ENCODE data around the gene GLOD5.
"Not testable (repeated sequence)": the region's sequence is repeated elsewhere in the genome, so short reads cannot be mapped to it uniquely, and the experiment has no call there.

Gene GLOD5

GRCh38 chrX:48814722-48815121 lies 53.2 kb downstream of the GLOD5 start:
- H3K4me3 ChIP-seq (ENCODE audit: low read length): no peak overlapping the region
- TF ChIP-seq CTCF (IDR thresholded peaks at IDR 0.05; ENCODE audit: insufficient read depth, low read depth, low read length, missing control alignments): no peak
- DNase-seq (ENCODE audit: low read depth): no peak

- no peak for DNase-seq (ENCODE audit: low read depth)
- H3K4me3 ChIP-seq (ENCODE audit: low read length): no peak overlapping the region
- no peak for TF ChIP-seq CTCF (IDR thresholded peaks at IDR 0.05; ENCODE audit: insufficient read depth, low read depth, low read length, missing control alignments)
Observed at GRCh38 chrX:48815266-48815665, 53.7 kb downstream of the GLOD5 start.

GRCh38 chrX:48816014-48816810 lies 54.7 kb downstream of the GLOD5 start:
- no peak overlapping the region for H3K4me3 ChIP-seq (ENCODE audit: low read length)
- no peak for DNase-seq (ENCODE audit: low read depth)
- no peak for TF ChIP-seq CTCF (IDR thresholded peaks at IDR 0.05; ENCODE audit: insufficient read depth, low read depth, low read length, missing control alignments)

- DNase-seq (ENCODE audit: low read depth): no peak
- TF ChIP-seq CTCF (IDR thresholded peaks at IDR 0.05; ENCODE audit: insufficient read depth, low read depth, low read length, missing control alignments): no peak
- H3K4me3 ChIP-seq (ENCODE audit: low read length): no peak overlapping the region
Observed at GRCh38 chrX:48818098-48818497, 56.6 kb downstream of the GLOD5 start.

GRCh38 chrX:48818866-48819265 lies 57.3 kb downstream of the GLOD5 start:
- H3K4me3 ChIP-seq (ENCODE audit: low read length): no peak overlapping the region
- TF ChIP-seq CTCF (IDR thresholded peaks at IDR 0.05; ENCODE audit: insufficient read depth, low read depth, low read length, missing control alignments): no peak
- DNase-seq (ENCODE audit: low read depth): no peak

GRCh38 chrX:48819394-48819793 lies 57.8 kb downstream of the GLOD5 start:
- not testable (repeated sequence) for DNase-seq (ENCODE audit: low read depth); H3K4me3 ChIP-seq (ENCODE audit: low read length)

GRCh38 chrX:48823053-48823452 lies 61.5 kb downstream of the GLOD5 start:
- no peak overlapping the region for H3K4me3 ChIP-seq (ENCODE audit: low read length)
- no peak for DNase-seq (ENCODE audit: low read depth)
- no peak for TF ChIP-seq CTCF (IDR thresholded peaks at IDR 0.05; ENCODE audit: insufficient read depth, low read depth, low read length, missing control alignments)
